Measurements from ENCODE around the gene MUC5B. TPM values are rescaled to one million over a fixed set of nuclear protein-coding genes. Genes with fewer than 3 reads are reported as not detected.

The MUC5B gene
- total RNA-seq, 1 donor from 2014 or later: not detected

DNA sequence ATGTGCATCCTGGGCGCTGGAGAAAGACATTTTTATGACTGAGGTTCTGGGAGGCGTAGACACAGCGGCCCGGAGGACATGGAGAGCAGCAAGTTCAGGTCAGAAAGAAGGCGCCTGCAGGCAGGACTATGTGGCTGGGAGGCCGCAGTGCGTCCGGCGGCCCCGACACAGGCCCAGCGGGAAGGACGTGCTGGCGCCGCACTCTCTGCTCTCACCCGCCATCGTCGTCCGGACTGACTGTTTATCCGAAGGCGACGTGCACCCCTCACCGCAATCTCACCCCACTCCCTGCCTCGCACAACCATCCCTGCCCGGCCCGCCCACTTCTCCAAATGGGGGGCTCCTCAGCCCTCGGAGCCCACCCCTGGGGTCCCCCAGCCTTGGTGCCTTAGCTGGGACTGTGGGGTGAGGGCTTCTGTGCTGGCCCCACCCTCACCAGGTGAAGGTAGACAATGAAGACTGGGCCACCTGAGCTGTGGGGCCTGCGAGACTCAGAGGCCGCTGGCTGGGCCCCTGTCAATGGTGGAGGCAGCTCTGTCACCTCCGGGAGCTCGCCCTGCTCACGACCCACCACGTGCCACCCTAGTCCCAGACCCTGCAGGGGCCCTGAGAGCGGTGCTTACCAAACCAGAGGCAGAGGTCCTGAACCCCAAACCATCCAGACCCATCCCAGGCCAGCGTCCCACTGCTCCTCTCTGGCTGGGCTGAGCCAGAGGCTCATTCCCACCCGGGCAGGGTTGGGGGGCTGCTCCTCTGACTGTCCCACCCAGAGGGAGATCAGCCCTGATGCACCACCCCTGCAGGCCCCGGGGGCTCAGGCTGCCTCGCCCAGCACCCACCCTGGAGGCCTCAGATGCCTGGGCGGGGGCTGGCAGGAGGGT, 16.2 kb upstream of the MUC5B start:
- H3K27ac Mint-ChIP-seq: no peak overlapping the region
- no peak overlapping the region for H3K4me3 Mint-ChIP-seq
- no peaks in the 10 kb centered on the region for H3K4me1 Mint-ChIP-seq
- TF ChIP-seq, protein P1, sequence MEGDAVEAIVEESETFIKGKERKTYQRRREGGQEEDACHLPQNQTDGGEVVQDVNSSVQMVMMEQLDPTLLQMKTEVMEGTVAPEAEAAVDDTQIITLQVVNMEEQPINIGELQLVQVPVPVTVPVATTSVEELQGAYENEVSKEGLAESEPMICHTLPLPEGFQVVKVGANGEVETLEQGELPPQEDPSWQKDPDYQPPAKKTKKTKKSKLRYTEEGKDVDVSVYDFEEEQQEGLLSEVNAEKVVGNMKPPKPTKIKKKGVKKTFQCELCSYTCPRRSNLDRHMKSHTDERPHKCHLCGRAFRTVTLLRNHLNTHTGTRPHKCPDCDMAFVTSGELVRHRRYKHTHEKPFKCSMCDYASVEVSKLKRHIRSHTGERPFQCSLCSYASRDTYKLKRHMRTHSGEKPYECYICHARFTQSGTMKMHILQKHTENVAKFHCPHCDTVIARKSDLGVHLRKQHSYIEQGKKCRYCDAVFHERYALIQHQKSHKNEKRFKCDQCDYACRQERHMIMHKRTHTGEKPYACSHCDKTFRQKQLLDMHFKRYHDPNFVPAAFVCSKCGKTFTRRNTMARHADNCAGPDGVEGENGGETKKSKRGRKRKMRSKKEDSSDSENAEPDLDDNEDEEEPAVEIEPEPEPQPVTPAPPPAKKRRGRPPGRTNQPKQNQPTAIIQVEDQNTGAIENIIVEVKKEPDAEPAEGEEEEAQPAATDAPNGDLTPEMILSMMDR (IDR thresholded peaks at IDR 0.05; ENCODE audit: unreplicated experiment): no peak
- H3K9me3 Mint-ChIP-seq: peaks cover 16% of the 10 kb centered on the region
- H3K27me3 Mint-ChIP-seq (ENCODE audit: low read depth): peaks cover 3% of the 10 kb centered on the region
- DNase-seq (ENCODE audit: low spot score in 2 of 2, unreplicated experiment in 2 of 2): peak; percentile 19 to 37
- H3K36me3 Mint-ChIP-seq: no peaks in the 10 kb centered on the region

GRCh38 chr11:1207401-1208143, 15.3 kb upstream of the MUC5B start:
- TF ChIP-seq, protein P1 (IDR thresholded peaks at IDR 0.05; ENCODE audit: unreplicated experiment): no peak
- Mint-ChIP-seq H3K4me1 (no peaks in the 10 kb centered on the region), H3K27ac (no peak overlapping the region), H3K36me3 (no peaks in the 10 kb centered on the region), H3K4me3 (no peak overlapping the region), H3K9me3 (peaks cover 26% of the 10 kb centered on the region), H3K27me3 (ENCODE audit: low read depth) (peaks cover 6% of the 10 kb centered on the region)
- peak; percentile 12 to 36 for DNase-seq (ENCODE audit: low spot score in 2 of 2, unreplicated experiment in 2 of 2)

- Mint-ChIP-seq H3K36me3 (no peaks in the 10 kb centered on the region), H3K4me3 (no peak overlapping the region), H3K9me3 (peaks cover 28% of the 10 kb centered on the region), H3K27ac (no peak overlapping the region), H3K27me3 (ENCODE audit: low read depth) (peaks cover 7% of the 10 kb centered on the region), H3K4me1 (no peaks in the 10 kb centered on the region)
- TF ChIP-seq, protein P1 (IDR thresholded peaks at IDR 0.05; ENCODE audit: unreplicated experiment): no peak
- DNase-seq (ENCODE audit: low spot score in 2 of 2, unreplicated experiment in 2 of 2): no peak
Observed at GRCh38 chr11:1208144-1208393, 14.8 kb upstream of the MUC5B start.

DNA sequence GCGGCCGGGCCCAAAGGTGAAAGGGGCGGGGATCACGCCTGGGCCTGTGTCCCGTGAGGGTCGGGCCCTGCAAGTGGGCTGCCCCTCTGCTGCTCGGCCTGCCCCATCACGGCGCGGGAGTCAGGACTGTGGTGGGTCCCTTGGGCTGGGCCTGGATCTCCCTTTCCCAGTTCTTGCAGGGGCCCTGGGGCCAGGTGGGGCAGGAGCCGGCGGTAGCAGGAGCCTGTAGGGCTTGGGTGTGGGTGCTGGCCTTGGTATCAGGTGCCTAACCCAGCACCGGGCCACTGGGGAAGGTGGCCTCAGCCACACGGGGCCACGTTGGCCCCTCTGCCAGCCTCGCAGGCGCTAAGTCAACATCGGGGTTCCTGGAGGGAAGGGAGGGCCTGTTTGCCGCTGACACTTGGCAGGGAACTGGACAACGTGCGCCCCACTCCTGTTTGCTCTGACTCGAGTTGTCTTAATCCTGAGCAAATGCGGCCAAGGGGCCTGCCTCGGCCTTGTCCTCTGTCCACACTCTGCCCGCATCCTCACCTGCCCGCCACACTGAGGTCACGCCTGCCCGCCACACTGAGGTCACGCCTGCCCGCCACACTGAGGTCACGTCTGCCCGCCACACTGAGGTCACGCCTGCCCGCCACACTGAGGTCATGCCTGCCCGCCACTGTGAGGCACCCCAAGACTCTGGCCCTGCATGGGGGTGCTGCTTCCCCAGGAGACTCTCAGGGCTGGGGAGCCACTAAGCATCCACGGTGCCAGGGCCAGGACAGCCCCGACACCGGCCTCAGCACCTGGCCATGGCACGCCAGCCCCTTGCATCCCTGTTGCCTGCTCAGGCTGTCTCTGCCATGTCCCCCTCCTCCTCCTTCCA, 14.2 kb upstream of the MUC5B start:
- TF ChIP-seq, protein P1 (IDR thresholded peaks at IDR 0.05; ENCODE audit: unreplicated experiment): no peak
- Mint-ChIP-seq H3K4me1 (no peaks in the 10 kb centered on the region), H3K36me3 (no peaks in the 10 kb centered on the region), H3K27me3 (ENCODE audit: low read depth) (peaks cover 12% of the 10 kb centered on the region), H3K4me3 (no peak overlapping the region), H3K27ac (no peak overlapping the region), H3K9me3 (peaks cover 33% of the 10 kb centered on the region)
- DNase-seq (ENCODE audit: low spot score in 2 of 2, unreplicated experiment in 2 of 2): peak; percentile 14 to 31

DNA sequence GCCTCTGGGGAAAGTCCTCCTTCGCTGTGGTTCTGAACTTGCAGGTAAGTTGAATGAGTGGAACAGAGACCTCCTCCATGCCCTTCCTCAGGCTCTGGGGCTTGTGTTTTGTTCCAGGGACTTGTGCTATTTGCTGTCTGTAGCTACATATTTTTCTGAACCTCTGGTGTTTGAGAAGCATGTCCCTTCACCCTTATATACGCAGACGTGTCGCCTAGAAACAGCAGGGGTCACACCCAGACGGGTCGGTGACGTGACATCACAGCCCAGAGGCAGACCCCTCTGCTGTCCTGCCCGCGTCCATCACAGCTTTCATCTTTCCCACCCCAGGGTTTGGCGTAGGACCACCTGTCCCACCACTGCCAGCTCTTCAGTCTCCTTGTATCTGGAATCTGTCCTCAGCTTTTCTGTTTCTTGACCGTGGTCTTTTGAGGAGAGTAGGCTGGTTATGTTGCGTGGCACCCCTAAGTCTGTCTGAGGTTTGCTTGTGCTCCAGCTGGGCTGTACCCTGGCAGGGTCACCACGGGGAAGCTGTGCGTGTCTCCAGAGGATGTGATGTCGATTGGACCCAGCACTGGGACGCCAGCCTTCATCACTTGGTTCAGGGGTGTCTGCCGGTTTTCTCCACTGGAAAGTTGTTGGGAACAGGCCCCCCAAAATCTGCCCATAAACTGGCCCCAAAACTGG, 13.4 kb upstream of the MUC5B start:
- Mint-ChIP-seq H3K36me3 (no peaks in the 10 kb centered on the region), H3K27ac (no peak overlapping the region), H3K4me1 (no peaks in the 10 kb centered on the region), H3K27me3 (ENCODE audit: low read depth) (peaks cover 17% of the 10 kb centered on the region), H3K4me3 (no peak overlapping the region), H3K9me3 (peaks cover 33% of the 10 kb centered on the region)
- TF ChIP-seq, protein P1 (IDR thresholded peaks at IDR 0.05; ENCODE audit: unreplicated experiment): no peak
- peak in 1 of 2 experiments; percentile 31 for DNase-seq (ENCODE audit: low spot score in 2 of 2, unreplicated experiment in 2 of 2)

All from mesothelial cell of epicardium (in vitro differentiated cells).